ENCODE results near the gene CHMP6. TPM values are rescaled to one million over a fixed set of nuclear protein-coding genes. Genes with fewer than 3 reads are reported as not detected.

Gene CHMP6
- total RNA-seq, 1 experiment from 2014 or later: 15.0 TPM

GRCh38 chr17:80989586-80989913 lies 2.1 kb upstream of the CHMP6 start (continued):
- TF ChIP-seq ATF2 (CRISPR knock-in tag; IDR thresholded peaks at IDR 0.05; ENCODE audit: borderline replicate concordance, low read depth): no peak
- no peak for TF ChIP-seq FOXK1 (CRISPR knock-in tag; IDR thresholded peaks at IDR 0.05)
- no peak for TF ChIP-seq FOXP4 (CRISPR knock-in tag; IDR thresholded peaks at IDR 0.05)
- TF ChIP-seq, protein P1, sequence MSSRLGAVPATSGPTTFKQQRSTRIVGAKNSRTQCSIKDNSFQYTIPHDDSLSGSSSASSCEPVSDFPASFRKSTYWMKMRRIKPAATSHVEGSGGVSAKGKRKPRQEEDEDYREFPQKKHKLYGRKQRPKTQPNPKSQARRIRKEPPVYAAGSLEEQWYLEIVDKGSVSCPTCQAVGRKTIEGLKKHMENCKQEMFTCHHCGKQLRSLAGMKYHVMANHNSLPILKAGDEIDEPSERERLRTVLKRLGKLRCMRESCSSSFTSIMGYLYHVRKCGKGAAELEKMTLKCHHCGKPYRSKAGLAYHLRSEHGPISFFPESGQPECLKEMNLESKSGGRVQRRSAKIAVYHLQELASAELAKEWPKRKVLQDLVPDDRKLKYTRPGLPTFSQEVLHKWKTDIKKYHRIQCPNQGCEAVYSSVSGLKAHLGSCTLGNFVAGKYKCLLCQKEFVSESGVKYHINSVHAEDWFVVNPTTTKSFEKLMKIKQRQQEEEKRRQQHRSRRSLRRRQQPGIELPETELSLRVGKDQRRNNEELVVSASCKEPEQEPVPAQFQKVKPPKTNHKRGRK (CRISPR knock-in tag; IDR thresholded peaks at IDR 0.05; ENCODE audit: borderline replicate concordance): no peak
- TF ChIP-seq ZNF232 (CRISPR knock-in tag; IDR thresholded peaks at IDR 0.05): no peak
- no peak for TF ChIP-seq CREM (CRISPR knock-in tag; IDR thresholded peaks at IDR 0.05)
- TF ChIP-seq ZNF416 (CRISPR knock-in tag; IDR thresholded peaks at IDR 0.05): no peak
- no peak for TF ChIP-seq JAZF1 (CRISPR knock-in tag; IDR thresholded peaks at IDR 0.05)

DNA sequence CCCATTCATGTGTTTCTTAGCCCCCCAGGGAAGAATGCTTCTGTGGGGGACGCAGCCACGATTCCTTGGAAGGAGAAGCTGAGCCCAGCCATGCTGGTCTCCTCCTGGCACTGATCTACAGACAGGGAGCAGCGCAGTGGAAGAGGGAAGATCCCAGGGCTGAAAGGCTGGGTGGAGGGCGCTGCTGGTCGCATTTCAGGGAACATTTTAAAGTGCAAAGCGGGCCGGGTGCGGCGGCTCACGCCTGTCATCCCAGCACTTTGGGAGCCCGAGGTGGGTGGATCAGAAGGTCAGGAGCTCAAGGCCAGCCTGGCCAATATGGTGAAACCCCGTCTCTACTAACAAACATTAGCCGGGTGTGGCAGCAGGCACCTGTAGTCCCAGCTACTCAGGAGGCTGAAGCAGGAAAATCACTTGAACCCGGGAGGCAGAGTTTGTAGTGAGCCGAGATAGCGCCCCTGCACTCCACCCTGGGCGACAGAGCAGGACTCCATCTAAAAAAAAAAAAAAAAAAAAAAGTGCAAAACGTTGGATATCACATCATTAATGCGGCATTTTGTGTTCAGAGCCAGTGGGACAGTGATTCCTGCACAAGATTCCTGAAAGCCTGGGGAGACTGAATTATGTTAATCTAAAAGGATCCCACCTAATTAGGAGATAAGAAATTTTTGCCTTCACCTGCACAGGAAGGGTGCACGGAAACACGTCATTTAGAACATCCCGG lies 558 bp upstream of the CHMP6 start:
- Mint-ChIP-seq H3K9me3 (no peaks in the 10 kb centered on the region), H3K27me3 (ENCODE audit: low read depth) (peaks cover 10% of the 10 kb centered on the region), H3K4me3 (peak overlapping the region; percentile 61), H3K4me1 (peaks cover 7% of the 10 kb centered on the region), H3K27ac (no peak overlapping the region), H3K36me3 (no peaks in the 10 kb centered on the region)
- ATAC-seq (no peak), DNase-seq (ENCODE audit: low spot score) (no peak)
- POLR2A ChIA-PET: interaction anchor here (0.6 kb wide), 1 partner anchor 1946 kb away, joined by 5 read pairs; no protein-coding TSS in a partner anchor
- CTCF ChIA-PET: interaction anchor here (0.8 to 1.6 kb wide), 5 partner anchors 10 to 110 kb away, joined by 3 to 4 read pairs (median 4); no protein-coding TSS in a partner anchor
- no peak for TF ChIP-seq ZNF281 (CRISPR knock-in tag; IDR thresholded peaks at IDR 0.05)
- TF ChIP-seq GRHL2 (CRISPR knock-in tag; IDR thresholded peaks at IDR 0.05; ENCODE audit: insufficient replicate concordance, severe bottlenecking): no peak
- TF ChIP-seq, protein P2, sequence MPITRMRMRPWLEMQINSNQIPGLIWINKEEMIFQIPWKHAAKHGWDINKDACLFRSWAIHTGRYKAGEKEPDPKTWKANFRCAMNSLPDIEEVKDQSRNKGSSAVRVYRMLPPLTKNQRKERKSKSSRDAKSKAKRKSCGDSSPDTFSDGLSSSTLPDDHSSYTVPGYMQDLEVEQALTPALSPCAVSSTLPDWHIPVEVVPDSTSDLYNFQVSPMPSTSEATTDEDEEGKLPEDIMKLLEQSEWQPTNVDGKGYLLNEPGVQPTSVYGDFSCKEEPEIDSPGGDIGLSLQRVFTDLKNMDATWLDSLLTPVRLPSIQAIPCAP (CRISPR knock-in tag; IDR thresholded peaks at IDR 0.05): no peak
- no peak for TF ChIP-seq NR2C2 (CRISPR knock-in tag; IDR thresholded peaks at IDR 0.05)
- TF ChIP-seq, protein P3, sequence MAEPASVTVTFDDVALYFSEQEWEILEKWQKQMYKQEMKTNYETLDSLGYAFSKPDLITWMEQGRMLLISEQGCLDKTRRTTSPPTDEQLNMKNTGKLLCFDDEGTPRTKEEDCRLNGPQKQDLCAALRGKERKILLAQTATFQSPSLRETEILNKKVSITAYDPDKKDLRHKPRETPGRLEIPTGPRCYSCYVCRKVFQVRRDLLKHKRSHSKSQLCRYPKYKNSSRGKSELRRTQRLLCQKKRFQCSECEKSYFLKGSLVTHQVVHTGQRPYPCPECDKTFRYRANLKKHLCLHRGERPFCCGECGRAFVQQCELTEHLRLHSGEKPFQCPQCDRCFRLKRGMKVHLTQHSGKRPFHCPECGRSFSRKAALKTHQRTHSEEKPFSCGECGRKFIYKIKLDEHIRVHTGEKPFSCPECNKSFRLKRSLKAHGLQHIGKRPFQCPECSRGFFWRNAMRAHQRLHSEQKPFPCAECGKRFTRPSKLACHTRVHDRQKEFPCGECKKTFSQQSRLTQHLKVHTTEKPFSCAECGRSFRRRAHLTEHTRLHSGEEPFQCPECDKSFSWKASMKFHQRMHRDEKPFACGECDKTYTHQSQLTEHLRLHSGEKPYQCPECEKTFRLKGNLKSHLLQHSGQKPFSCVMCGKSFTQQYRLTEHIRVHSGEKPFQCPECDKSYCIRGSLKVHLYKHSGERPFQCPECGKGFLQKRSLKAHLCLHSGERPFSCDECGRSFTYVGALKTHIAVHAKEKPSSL (CRISPR knock-in tag; conservative IDR thresholded peaks at IDR 0.05): no peak
- no peak for TF ChIP-seq STAT6 (CRISPR knock-in tag; conservative IDR thresholded peaks at IDR 0.05; ENCODE audit: low read depth)
- TF ChIP-seq TCF7 (CRISPR knock-in tag; IDR thresholded peaks at IDR 0.05; ENCODE audit: low read depth): no peak
- TF ChIP-seq ZNF671 (CRISPR knock-in tag; IDR thresholded peaks at IDR 0.05): no peak
- TF ChIP-seq E2F1 (CRISPR knock-in tag; IDR thresholded peaks at IDR 0.05): no peak

Measured in WTC11 (cell line).